Large intestine (tissue), 12 donors: Measurements from ENCODE around the gene FAM13C. TPM values are rescaled to one million over a fixed set of nuclear protein-coding genes. Genes with fewer than 3 reads are reported as not detected.
"Not testable (repeated sequence)": the region's sequence is repeated elsewhere in the genome, so short reads cannot be mapped to it uniquely, and the experiment has no call there.

Source experiments
- DNase-seq, 2 donors: peaks; one replicate each; pipeline versions ENCODE4 v3.0.0 to v3.0.0-alpha.2; 2013
- H3K27ac ChIP-seq: one replicate; pipeline ENCODE4 v1.5.1; 2013; ENCODE audit warnings: low read length
- H3K27me3 ChIP-seq: 2 replicates; pipeline ENCODE4 v1.6.1; 2013; ENCODE audit warnings: low read length; ENCODE audit not compliant: control insufficient read depth, insufficient read depth
- H3K36me3 ChIP-seq: 2 replicates; pipeline ENCODE4 v1.6.1; 2013; ENCODE audit warnings: low read length; ENCODE audit not compliant: control insufficient read depth, insufficient read depth
- H3K4me1 ChIP-seq: one replicate; pipeline ENCODE4 v1.6.1; 2013; ENCODE audit warnings: low read length; ENCODE audit not compliant: control insufficient read depth, insufficient read depth
- H3K4me3 ChIP-seq: one replicate; pipeline ENCODE4 v1.5.1; 2013; ENCODE audit warnings: low read length
- H3K9me3 ChIP-seq: one replicate; pipeline ENCODE4 v1.6.1; 2013; ENCODE audit warnings: mild to moderate bottlenecking, low read depth, low read length, moderate library complexity; ENCODE audit not compliant: control insufficient read depth
- WGBS: methylation state at CpG from one replicate; pipeline ENCODE4 v1.1.5; 2013; ENCODE audit warnings: low lambda C conversion rate; ENCODE audit not compliant: insufficient coverage; 5-methylcytosine and 5-hydroxymethylcytosine counted together
- long read RNA-seq, 11 donors: transcript quantifications; one replicate each; lab custom pipeline, GENCODE V29; 2026
- polyA plus RNA-seq: library from polyadenylated mRNA; unstranded; fragments of 120-200 nt; gene quantifications from one replicate; pipeline ENCODE4 v1.2.1, GENCODE V29; 2013

FAM13C gene
- 5.7 TPM for polyA plus RNA-seq
- long read RNA-seq, donor 1 = 0 reads
- long read RNA-seq, donor 2 = 0 reads
- long read RNA-seq, donor 3 = 0 reads
- long read RNA-seq, donor 4 = 0 reads
- long read RNA-seq, donor 5 = 0 reads
- long read RNA-seq, donor 6, partial matches to known transcripts = 0 of 2 reads
- long read RNA-seq, donor 6, other reads (novel, unspliced or antisense) = 0 of 2 reads
- long read RNA-seq, donor 7 = 0 reads
- long read RNA-seq, donor 8 = 0 reads
- long read RNA-seq, donor 9, partial matches to known transcripts = 8 of 8 reads
- long read RNA-seq, donor 9, other reads (novel, unspliced or antisense) = 0 of 8 reads
- long read RNA-seq, donor 10 = 0 reads
- long read RNA-seq, donor 11 = 0 reads

DNA sequence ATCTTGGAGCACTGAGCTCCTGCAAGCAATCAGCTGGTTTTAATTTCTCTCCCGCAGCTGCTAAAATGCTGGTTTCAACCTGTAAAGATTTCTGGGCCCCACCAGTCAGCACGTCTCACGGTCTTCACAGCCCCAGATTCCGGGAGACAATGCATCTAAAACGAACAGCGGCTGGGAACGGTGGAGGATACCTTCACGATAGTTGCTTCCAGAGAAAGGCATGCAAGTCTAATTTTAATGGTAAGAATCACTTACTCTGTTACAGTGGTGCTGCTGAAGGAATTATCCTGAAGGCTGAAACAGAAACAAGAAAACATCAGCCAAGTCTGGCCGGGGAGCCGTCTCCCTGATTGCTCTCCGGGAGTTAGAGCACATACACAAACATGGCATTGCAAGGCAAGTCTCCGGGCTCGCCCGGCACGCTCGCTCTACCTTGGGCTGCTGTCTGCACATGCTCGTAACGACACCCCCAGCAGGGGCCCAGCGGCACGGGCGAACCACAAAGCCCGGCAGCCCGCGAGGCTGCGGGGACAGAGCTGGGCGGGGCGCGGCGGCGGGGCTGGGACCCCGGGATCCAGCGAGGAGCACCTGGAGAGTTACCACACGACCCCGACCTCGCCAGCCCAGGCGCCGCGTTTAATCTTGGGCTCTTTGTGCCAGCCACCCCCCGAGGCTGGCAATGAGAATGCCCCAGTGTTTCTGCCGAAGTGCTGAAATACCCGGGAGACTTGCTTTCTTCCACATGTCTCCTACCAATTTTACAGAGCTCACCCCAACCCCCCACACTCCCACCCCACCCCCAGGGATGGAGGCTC is at the start of gene FAM13C:
Gene FAM13C (minus strand): TSS at position 406 of the 815 bp plus-strand sequence. CDS start 89 bp downstream, at position 317.
- Histone ChIP-seq H3K27ac (peak within 1 kb of the TSS; percentile 18), H3K4me3 (peak within 1 kb of the TSS; percentile 46), H3K9me3 (no peaks in the 10 kb centered on the region), H3K4me1 (peaks cover 4% of the 10 kb centered on the region), H3K36me3 (no peaks in the 10 kb centered on the region), H3K27me3 (peaks cover 7% of the 10 kb centered on the region)
- no CpG with 5 or more reads among the region's 41 CpGs for WGBS
- DNase-seq = peak; percentile 39 to 74

DNA sequence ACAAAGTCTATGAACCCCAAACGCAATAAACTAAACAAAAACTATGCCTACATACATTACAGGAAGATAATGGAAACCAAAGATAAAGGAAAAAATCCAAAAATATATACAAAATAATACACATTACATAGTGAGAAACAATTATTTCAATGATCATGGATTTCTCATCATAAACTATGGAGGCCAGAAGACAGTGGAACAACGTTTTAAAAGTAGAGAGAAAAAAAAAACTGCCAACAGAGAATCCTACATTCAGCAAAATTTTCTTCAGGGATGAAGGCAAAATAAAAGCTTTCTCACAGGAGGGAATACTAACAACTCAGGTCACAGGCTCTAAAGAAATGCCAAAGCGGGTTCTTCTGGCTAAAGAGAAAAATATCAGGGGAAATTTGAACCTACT is 42.9 kb upstream of the FAM13C start:
- no peak overlapping the region for H3K27ac ChIP-seq
- H3K4me1 ChIP-seq = no peaks in the 10 kb centered on the region
- H3K9me3 ChIP-seq = no peaks in the 10 kb centered on the region
- H3K27me3 ChIP-seq = no peaks in the 10 kb centered on the region
- no peaks in the 10 kb centered on the region for H3K36me3 ChIP-seq
- WGBS = 89% methylated on average over 3 of the region's 3 CpGs
- no peak overlapping the region for H3K4me3 ChIP-seq
- DNase-seq = no peak

DNA sequence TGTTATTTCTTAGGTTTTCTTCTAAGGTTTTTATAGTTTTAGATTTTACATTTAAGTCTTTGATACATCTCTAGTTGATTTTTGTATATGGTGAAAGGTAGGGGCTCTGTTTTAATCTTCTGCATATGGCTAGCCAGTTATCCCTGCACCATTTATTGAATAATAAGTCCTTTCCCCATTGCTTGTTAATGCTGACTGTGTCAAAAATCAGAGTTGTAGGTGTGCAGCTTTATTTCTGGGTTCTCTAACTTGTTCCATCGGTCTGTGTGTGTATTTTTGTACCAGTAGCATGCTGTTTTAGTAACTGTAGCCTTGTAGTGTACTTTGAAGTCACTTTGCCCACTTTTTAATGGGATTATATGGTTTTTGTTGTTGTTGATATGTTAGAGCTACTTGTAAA is 37.9 kb upstream of the FAM13C start:
- no peaks in the 10 kb centered on the region for H3K9me3 ChIP-seq
- H3K27ac ChIP-seq = no peak overlapping the region
- no peaks in the 10 kb centered on the region for H3K27me3 ChIP-seq
- H3K4me3 ChIP-seq = no peak overlapping the region
- H3K4me1 ChIP-seq = no peaks in the 10 kb centered on the region
- no CpG with 5 or more reads among the region's 1 CpG for WGBS
- H3K36me3 ChIP-seq = no peaks in the 10 kb centered on the region
- DNase-seq = no peak

DNA sequence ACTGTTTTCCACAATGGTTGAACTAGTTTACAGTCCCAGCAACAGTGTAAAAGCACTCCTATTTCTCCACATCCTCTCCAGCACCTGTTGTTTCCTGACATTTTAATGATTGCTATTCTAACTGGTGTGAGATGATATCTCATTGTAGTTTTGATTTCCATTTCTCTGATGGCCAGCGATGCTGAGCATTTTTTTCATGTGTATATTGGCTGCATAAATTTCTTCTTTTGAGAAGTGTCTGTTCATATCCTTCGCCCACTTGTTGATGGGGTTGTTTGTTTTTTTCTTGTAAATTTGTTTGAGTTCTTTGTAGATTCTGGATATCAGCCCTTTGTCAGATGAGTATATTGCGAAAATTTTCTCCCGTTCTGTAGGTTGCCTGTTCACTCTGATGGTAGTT is 37.0 kb upstream of the FAM13C start:
- DNase-seq, H3K27me3 ChIP-seq, H3K27ac ChIP-seq, H3K4me1 ChIP-seq, H3K36me3 ChIP-seq, H3K4me3 ChIP-seq, H3K9me3 ChIP-seq: not testable (repeated sequence)
- WGBS = no CpG with 5 or more reads among the region's 4 CpGs

DNA sequence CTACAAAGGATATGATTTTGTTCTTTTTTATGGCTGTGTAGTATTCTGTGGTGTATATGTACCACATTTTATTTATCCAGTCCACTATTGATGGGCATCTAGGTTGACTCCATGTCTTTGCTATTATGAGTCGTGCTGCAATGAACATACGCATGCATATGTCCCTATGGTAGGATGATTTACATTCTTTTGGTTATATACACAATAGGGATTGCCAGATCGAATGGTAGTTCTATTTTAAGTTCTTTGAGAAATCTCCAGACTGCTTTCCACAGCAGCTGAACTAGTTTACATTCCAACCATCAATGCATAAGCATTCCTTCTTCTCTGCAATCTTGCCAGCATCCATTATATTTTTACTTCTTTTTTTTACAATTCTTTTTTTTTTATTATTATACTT is 35.6 kb upstream of the FAM13C start:
- no peaks in the 10 kb centered on the region for H3K9me3 ChIP-seq
- no peak overlapping the region for H3K27ac ChIP-seq
- DNase-seq = no peak
- no peak overlapping the region for H3K4me3 ChIP-seq
- no peaks in the 10 kb centered on the region for H3K4me1 ChIP-seq
- no peaks in the 10 kb centered on the region for H3K36me3 ChIP-seq
- 87% methylated on average over 3 of the region's 3 CpGs for WGBS
- no peaks in the 10 kb centered on the region for H3K27me3 ChIP-seq

DNA sequence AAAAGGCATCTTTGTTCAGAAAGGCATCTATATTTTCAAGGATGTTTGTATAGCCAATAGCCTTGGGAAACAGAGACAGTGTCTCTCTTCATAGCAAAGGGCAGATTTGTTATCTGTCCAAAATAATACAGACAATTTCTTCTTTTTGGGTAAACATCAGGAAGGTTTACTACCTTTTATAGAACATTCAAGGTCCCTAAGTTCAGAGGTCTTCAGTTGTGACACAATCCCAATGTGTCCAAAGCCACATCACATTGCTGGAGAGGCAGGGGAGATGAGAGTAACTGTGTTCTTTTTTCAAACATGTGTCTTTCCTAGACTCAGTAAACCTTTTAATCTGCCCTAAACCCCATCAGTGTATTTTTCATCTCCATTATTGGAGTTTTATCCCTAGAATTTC is 33.6 kb upstream of the FAM13C start:
- Histone ChIP-seq H3K36me3 (no peaks in the 10 kb centered on the region), H3K27me3 (no peaks in the 10 kb centered on the region), H3K9me3 (no peaks in the 10 kb centered on the region), H3K4me1 (no peaks in the 10 kb centered on the region), H3K4me3 (no peak overlapping the region), H3K27ac (no peak overlapping the region)
- no peak for DNase-seq

DNA sequence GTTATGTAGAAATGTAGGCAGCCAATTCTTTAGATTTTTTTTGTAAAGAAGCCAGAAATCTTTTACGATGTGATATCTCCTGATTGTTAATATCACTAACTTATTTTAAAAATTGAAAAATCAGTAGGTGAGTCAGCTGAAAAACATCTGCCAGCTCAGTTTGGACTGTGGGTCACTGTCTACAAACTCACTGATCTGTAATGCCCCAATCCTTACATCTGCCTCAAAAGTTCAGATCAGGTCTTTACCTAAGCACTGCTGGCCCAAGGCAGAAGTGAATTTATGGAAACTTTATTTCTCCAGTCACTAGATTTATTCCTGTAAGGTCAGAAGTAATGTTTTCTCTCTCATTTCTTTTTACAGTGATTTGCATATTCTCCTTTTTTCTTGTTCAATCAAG is 31.0 kb upstream of the FAM13C start:
- Histone ChIP-seq H3K36me3 (no peaks in the 10 kb centered on the region), H3K27ac (no peak overlapping the region), H3K9me3 (no peaks in the 10 kb centered on the region), H3K27me3 (no peaks in the 10 kb centered on the region), H3K4me3 (no peak overlapping the region), H3K4me1 (no peaks in the 10 kb centered on the region)
- no peak for DNase-seq
- no CpG with 5 or more reads among the region's 1 CpG for WGBS

DNA sequence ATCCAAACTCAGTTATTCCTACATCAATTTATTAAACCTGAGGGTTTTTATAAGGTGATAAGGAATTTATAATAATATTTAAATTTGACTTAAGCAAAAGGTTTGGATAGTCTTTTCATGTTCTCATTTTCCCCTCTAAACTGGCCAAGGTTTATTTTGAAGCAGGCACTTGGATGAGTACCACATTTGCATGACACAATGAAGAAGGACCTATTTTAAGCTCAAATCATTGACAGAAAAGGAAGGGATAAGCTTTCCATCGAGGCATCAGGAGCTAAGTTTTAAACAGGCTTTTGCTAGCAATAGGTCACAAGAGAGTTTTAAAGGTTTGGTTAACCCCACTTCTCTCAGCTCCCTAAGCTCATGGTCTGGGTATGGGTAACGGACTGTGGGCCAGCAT is 28.7 kb upstream of the FAM13C start:
- no CpG with 5 or more reads among the region's 2 CpGs for WGBS
- H3K9me3 ChIP-seq = no peaks in the 10 kb centered on the region
- no peak for DNase-seq
- H3K4me3 ChIP-seq = no peak overlapping the region
- no peak overlapping the region for H3K27ac ChIP-seq
- H3K4me1 ChIP-seq = no peaks in the 10 kb centered on the region
- H3K36me3 ChIP-seq = no peaks in the 10 kb centered on the region
- no peaks in the 10 kb centered on the region for H3K27me3 ChIP-seq

DNA sequence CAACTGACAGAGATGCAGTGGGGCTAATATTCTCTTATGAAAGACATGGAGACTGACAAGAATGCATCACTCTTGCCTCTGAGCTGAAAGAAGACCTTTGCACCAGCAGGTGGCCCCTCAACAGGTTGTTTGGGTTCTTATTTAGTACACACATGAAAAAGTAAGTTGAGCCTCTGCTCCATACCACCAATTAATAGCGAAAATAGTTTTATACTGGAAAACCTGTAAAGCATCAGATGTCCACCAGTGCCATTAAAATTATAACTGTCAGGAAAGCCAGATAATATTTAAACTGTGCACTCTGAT is 26.3 kb upstream of the FAM13C start:
- Histone ChIP-seq H3K27ac (no peak overlapping the region), H3K9me3 (no peaks in the 10 kb centered on the region), H3K36me3 (no peaks in the 10 kb centered on the region), H3K4me1 (no peaks in the 10 kb centered on the region), H3K4me3 (no peak overlapping the region), H3K27me3 (no peaks in the 10 kb centered on the region)
- no peak for DNase-seq
- no CpG with 5 or more reads among the region's 1 CpG for WGBS

DNA sequence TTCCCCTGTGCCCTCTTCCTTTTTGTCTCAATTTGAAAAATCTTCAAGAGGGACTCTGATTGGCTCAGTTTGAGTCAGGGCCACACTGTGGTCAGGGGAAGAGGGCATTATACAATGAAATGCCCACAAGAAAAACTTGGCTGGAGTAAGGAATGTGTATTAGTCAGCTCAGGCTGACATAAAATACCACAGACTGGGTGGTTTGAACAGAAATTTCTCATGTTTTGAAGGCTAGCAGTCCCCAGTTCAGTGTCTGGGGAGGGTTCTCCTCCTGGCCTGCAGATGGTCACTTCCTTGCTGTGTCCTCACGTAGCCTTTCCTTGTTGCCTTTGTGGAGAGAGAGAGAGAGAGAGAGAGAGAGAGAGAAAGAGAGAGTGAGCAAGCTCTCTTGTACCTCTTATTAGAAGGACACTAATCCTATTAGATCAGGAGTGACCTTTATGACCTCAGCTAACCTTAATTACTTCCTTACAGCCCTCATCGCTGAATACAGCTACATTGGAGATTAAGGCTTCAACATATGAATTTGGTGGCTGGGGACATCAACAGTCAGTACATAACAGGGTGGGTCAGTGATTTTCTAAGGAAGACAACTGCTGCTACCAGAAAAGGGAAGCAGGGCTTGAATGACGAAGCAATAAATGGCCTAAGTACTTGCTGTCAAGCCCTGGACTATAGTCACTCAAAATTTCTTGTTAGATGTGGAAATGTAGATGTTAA is 25.8 kb upstream of the FAM13C start:
- Histone ChIP-seq H3K27ac (no peak overlapping the region), H3K9me3 (no peaks in the 10 kb centered on the region), H3K4me1 (no peaks in the 10 kb centered on the region), H3K36me3 (no peaks in the 10 kb centered on the region), H3K4me3 (no peak overlapping the region), H3K27me3 (no peaks in the 10 kb centered on the region)
- WGBS = no CpG with 5 or more reads among the region's 3 CpGs
- no peak for DNase-seq
